HEK293T (cell line): ENCODE results near the gene KBTBD6.

Experiments
- CTCF ChIA-PET: fragments of 350-600 bp; formaldehyde crosslinking; extraction: SDS; loops from one replicate; lab custom pipeline; 2021; ENCODE audit warnings: antibody characterized with exemption, inconsistent platforms; lab: Yijun Ruan, JAX
- POLR2A ChIA-PET: fragments of 350-600 bp; formaldehyde crosslinking; extraction: SDS; loops from one replicate; lab custom pipeline; 2020; ENCODE audit warnings: antibody characterized with exemption, inconsistent platforms; lab: Yijun Ruan, JAX
- DNase-seq: peaks from one replicate; pipeline ENCODE4 v3.0.0; 2012; ENCODE audit warnings: mixed read lengths; ENCODE audit errors: extremely low spot score
- ARNT ChIP-seq: fragments of 450-650 bp; IDR thresholded peaks from 2 replicates; pipeline ENCODE4 v1.6.1; 2017; ENCODE audit warnings: mild to moderate bottlenecking
- BHLHE40 ChIP-seq: fragments of 450-650 bp; IDR thresholded peaks from 2 replicates; pipeline ENCODE4 v1.6.1; 2016; ENCODE audit warnings: mild to moderate bottlenecking, moderate library complexity, borderline replicate concordance
- CTBP1 ChIP-seq: fragments of 450-650 bp; IDR thresholded peaks from 2 replicates; pipeline ENCODE4 v1.6.1; 2016; ENCODE audit warnings: borderline replicate concordance
- ELF4 ChIP-seq: fragments of 450-650 bp; IDR thresholded peaks from 2 replicates; pipeline ENCODE4 v1.6.1; 2017; ENCODE audit warnings: antibody characterized with exemption
- FOXA1 ChIP-seq: fragments of 450-650 bp; IDR thresholded peaks from 2 replicates; pipeline ENCODE4 v1.6.1; 2016; ENCODE audit warnings: mild to moderate bottlenecking
- FOXK2 ChIP-seq: fragments of 450-650 bp; IDR thresholded peaks from 2 replicates; pipeline ENCODE4 v1.6.1; 2016; ENCODE audit warnings: mild to moderate bottlenecking
- FOXM1 ChIP-seq: fragments of 450-650 bp; IDR thresholded peaks from 2 replicates; pipeline ENCODE4 v1.6.1; 2017; ENCODE audit warnings: mild to moderate bottlenecking, borderline replicate concordance
- HDGF ChIP-seq: fragments of 450-650 bp; IDR thresholded peaks from 2 replicates; pipeline ENCODE4 v1.6.1; 2017; ENCODE audit warnings: antibody characterized with exemption, borderline replicate concordance
- L3MBTL2 ChIP-seq: fragments of 450-650 bp; conservative IDR thresholded peaks from 2 replicates; pipeline ENCODE4 v1.6.1; 2016; ENCODE audit warnings: mild to moderate bottlenecking
- LEF1 ChIP-seq: fragments of 450-650 bp; IDR thresholded peaks from 2 replicates; pipeline ENCODE4 v1.6.1; 2017; ENCODE audit warnings: mild to moderate bottlenecking, borderline replicate concordance
- NFRKB ChIP-seq: fragments of 450-650 bp; IDR thresholded peaks from 2 replicates; pipeline ENCODE4 v1.6.1; 2016; ENCODE audit warnings: mild to moderate bottlenecking, moderate library complexity
- PKNOX1 ChIP-seq: fragments of 450-650 bp; IDR thresholded peaks from 2 replicates; pipeline ENCODE4 v1.6.1; 2016
- SP1 ChIP-seq: fragments of 450-650 bp; IDR thresholded peaks from 2 replicates; pipeline ENCODE4 v1.6.1; 2017
- SUZ12 ChIP-seq: fragments of 450-650 bp; IDR thresholded peaks from 2 replicates; pipeline ENCODE4 v1.6.1; 2016; ENCODE audit warnings: mild to moderate bottlenecking
- TARDBP ChIP-seq: fragments of 450-650 bp; IDR thresholded peaks from 2 replicates; pipeline ENCODE4 v1.6.1; 2016
- ZNF384 ChIP-seq: fragments of 450-650 bp; IDR thresholded peaks from 2 replicates; pipeline ENCODE4 v1.6.1; 2016

The KBTBD6 gene

DNA sequence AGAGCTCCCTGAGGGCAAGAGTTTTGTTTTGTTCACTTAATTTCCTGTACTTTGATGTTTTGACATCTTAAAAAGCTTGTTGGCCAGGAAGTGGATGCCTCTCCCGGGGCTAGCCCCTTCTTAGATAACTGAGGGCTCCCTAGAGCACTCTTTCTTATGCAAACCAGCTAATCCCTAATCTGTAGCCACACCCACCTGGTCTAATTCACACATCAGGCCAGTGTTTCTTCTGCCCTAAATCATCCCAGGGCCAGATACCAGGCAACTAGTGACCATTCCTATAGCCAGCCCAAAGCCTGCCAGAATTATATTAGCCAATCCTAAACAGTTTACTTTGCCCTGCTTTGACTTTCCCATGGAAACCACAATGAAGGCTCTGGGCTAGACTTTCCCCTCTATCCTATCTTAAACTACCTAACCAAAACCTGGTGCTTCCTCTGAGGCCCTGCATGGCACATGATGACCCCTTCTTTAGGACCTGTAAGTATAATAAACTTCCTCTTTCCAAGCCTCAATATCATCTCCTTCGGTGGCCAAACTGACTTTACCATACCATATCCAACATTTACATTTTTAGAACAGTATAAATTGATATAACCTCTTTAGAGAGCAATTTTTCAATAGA is 46.5 kb downstream of the KBTBD6 start:
- TF ChIP-seq ARNT = no peak
- TF ChIP-seq BHLHE40 = no peak
- TF ChIP-seq ZNF384 = no peak
- no peak for TF ChIP-seq FOXM1
- TF ChIP-seq FOXA1 = no peak
- TF ChIP-seq FOXK2 = no peak
- no peak for TF ChIP-seq NFRKB
- no peak for TF ChIP-seq L3MBTL2
- TF ChIP-seq HDGF = no peak
- TF ChIP-seq PKNOX1 = no peak
- no peak for TF ChIP-seq CTBP1
- TF ChIP-seq ELF4 = no peak
- TF ChIP-seq SP1 = no peak
- no peak for TF ChIP-seq TARDBP
- no peak for TF ChIP-seq LEF1
- no peak for TF ChIP-seq SUZ12
- CTCF ChIA-PET = interaction anchor here (0.6 kb wide), 2 partner anchors 29 to 219 kb away, joined by 3 read pairs; no protein-coding TSS in a partner anchor
- POLR2A ChIA-PET = no interaction called here
- no peak for DNase-seq

DNA sequence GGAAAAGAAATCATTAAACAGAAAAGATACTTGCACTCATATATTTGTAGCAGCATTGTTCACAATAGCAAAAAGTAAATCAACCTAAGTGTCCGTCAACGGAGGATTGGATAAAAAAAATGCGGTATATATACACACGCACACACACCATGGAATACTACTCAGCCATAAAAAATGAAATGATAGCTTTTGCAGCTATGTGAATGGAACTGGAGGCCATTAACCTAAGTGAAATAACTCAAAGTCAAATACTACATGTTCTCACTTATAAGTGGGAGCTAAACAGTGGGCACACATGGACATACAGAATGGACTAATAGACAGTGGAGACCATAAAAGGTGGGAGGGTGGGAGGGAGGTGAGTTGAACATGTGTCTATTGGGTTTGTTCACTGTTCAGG is 52.9 kb downstream of the KBTBD6 start:
- ChIA-PET POLR2A (no interaction called here), CTCF (no interaction called here)
- TF ChIP-seq SP1 (no peak), ZNF384 (no peak), CTBP1 (no peak), FOXM1 (no peak), ARNT (no peak), ELF4 (no peak), LEF1 (no peak), L3MBTL2 (no peak), NFRKB (no peak), FOXK2 (no peak), BHLHE40 (no peak), HDGF (no peak), SUZ12 (no peak), TARDBP (no peak)
- DNase-seq = no peak
